Measurements from ENCODE around the gene CAGE1. TPM values are rescaled to one million over a fixed set of nuclear protein-coding genes. Genes with fewer than 3 reads are reported as not detected.

The CAGE1 gene
- total RNA-seq, 6 experiments from 2014 or later: 0.22 TPM; not detected in 5

DNA sequence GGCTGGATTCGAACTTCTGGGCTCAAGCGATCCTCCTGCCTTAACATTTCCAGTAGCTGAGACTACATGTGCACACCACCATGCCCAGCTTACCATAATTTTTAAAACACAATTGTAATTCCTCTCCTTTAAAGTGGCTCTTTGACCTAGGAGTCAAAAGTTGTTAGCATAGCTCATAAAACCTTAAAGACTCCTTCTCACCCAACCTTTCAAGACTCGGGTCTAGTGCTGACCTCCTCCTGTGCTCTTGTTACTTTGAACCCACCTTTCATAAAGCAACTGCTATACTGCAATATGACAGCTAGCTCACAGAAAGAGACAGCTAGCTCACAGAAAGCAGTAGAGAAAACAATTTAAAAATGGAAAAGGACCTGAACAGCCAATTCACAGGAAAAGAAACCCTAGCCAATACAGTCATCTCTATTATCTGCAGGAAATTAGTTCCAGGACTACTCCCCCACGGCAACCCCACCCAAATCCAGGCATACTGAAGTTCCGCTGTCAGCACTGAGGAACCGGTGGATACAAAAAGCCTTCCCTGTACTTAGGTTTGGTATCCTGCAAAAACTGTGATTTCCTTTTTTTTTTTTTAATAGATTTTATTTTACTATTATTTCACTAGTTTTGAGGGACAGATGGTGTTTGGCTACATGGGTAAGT lies 96.8 kb downstream of the CAGE1 start:
- DNase-seq: no peak
- H3K27me3 Mint-ChIP-seq (ENCODE audit: insufficient read depth): no peaks in the 10 kb centered on the region; the same call in 1 of the 2 replicates
- peaks cover 24% of the 10 kb centered on the region for H3K36me3 Mint-ChIP-seq (ENCODE audit: low read depth)
- no peak overlapping the region for H3K4me3 Mint-ChIP-seq
- TF ChIP-seq, protein P1, sequence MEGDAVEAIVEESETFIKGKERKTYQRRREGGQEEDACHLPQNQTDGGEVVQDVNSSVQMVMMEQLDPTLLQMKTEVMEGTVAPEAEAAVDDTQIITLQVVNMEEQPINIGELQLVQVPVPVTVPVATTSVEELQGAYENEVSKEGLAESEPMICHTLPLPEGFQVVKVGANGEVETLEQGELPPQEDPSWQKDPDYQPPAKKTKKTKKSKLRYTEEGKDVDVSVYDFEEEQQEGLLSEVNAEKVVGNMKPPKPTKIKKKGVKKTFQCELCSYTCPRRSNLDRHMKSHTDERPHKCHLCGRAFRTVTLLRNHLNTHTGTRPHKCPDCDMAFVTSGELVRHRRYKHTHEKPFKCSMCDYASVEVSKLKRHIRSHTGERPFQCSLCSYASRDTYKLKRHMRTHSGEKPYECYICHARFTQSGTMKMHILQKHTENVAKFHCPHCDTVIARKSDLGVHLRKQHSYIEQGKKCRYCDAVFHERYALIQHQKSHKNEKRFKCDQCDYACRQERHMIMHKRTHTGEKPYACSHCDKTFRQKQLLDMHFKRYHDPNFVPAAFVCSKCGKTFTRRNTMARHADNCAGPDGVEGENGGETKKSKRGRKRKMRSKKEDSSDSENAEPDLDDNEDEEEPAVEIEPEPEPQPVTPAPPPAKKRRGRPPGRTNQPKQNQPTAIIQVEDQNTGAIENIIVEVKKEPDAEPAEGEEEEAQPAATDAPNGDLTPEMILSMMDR (IDR thresholded peaks at IDR 0.05): no peak
- no peaks in the 10 kb centered on the region for H3K4me1 Mint-ChIP-seq (ENCODE audit: low read depth)
- no peaks in the 10 kb centered on the region for H3K9me3 Mint-ChIP-seq
- peak overlapping the region; percentile 5; the same call in 1 of the 2 replicates for H3K27ac Mint-ChIP-seq

DNA sequence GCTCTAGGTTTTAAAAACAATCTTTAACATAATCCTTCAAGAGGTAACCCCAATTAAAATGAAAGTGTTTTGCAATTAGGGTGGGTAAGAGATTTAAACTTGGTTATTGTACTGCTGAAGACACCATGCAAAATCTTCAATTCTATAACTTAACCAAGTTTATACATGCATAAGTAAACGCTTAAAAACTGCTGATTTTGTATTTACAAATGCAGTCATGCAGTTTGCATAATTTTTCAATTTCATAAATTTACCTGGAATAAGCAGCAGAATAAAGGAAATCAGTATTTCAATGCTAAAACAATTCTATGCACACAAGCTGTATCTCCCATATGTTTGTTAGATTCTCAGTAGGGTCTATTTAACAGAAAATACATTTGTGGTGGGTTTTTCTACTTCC lies 99.5 kb downstream of the CAGE1 start:
- Mint-ChIP-seq H3K27me3 (ENCODE audit: insufficient read depth) (no peaks in the 10 kb centered on the region; the same call in 1 of the 2 replicates), H3K27ac (no peak overlapping the region), H3K9me3 (no peaks in the 10 kb centered on the region), H3K4me1 (ENCODE audit: low read depth) (no peaks in the 10 kb centered on the region), H3K4me3 (no peak overlapping the region), H3K36me3 (ENCODE audit: low read depth) (peaks cover 34% of the 10 kb centered on the region)
- TF ChIP-seq, protein P1 (IDR thresholded peaks at IDR 0.05): no peak
- no peak for DNase-seq

DNA sequence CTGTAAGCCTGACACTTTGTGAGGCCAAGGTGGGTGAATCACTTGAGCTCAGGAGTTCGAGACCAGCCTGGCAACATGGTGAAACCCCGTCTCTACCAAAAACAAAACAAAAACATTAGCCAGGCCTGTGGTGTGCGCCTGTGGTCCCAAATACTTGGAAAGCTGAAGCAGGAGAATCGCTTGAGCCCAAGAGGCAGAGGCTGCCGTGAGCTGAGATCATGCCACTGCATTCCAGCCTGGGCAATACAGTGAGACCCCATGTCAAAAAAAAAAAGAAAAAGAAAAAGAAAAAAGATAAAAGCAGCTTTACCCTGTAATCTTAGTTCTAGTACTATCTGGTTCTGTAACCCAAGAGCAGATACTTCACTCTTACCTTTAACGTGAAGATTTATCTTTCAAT lies 104.1 kb downstream of the CAGE1 start:
- peaks cover 29% of the 10 kb centered on the region for H3K36me3 Mint-ChIP-seq (ENCODE audit: low read depth)
- no peaks in the 10 kb centered on the region for H3K9me3 Mint-ChIP-seq

DNA sequence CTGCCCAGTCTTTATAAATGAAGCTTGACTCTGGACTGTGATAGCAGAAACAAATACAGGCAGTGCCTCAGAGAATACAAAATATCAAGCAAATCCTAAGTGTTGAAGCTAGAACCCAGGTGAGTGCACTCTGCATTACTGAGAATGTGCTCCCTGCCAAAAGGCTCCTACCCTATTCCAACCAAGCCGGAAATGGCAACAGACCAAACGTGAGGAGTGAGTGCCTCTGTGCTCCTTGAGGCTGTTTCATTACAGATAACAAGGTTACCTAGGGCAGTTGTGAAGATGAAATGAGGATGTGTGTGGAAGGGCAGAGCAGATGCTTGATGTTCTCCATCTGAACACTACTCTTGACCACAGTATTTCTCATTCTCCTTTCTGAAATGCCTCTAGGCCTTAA lies 105.9 kb downstream of the CAGE1 start:
- no peak overlapping the region for H3K4me3 Mint-ChIP-seq

More for the DNA sequence above, 104.1 kb downstream of the CAGE1 start:
- Mint-ChIP-seq H3K27me3 (ENCODE audit: insufficient read depth) (peaks cover 1% of the 10 kb centered on the region; the same call in 1 of the 2 replicates), H3K27ac (no peak overlapping the region), H3K4me1 (ENCODE audit: low read depth) (no peaks in the 10 kb centered on the region), H3K4me3 (no peak overlapping the region)
- TF ChIP-seq, protein P1 (IDR thresholded peaks at IDR 0.05): no peak
- DNase-seq: no peak

DNA sequence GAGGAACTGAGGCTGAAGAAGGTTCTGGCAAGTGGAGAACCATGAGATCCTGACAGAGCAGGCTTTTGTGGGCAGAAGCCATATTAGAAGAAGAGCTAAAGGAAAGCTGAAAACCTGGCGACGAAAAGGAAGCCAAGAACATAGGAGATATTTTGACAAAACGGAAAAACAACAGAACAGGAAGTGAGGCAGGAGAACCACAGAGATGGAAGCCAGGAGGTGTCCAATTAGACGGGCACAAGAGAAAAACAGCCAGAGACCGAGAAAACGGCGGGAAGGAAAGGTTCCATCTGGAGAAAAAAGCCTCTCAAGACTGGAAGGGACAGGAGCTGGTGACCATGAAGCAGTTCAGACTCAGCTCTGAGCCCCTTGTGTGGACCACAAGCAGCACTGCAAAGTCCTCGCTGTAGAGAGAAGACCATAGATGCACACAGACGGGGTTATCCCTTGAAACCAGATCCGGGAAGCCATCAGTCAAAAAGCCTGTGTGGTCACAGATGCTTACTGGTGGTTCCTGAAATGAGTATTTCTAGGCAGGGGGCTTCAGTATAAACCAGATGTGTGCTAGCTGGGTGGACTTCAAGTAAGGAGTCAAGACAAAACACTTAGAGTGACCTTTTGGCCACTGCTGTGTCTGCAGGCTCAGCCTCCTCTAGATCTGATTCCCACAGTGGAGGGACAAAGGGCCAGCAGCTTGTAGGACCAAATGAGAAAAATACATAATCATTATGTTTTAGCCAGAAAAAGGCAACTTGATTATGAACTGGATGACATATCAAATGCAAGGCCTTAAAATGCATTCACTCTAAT lies 107.2 kb downstream of the CAGE1 start:
- Mint-ChIP-seq H3K4me3 (no peak overlapping the region), H3K27me3 (ENCODE audit: insufficient read depth) (peaks cover 1% of the 10 kb centered on the region; the same call in 1 of the 2 replicates), H3K9me3 (no peaks in the 10 kb centered on the region), H3K36me3 (ENCODE audit: low read depth) (peaks cover 20% of the 10 kb centered on the region), H3K4me1 (ENCODE audit: low read depth) (no peaks in the 10 kb centered on the region), H3K27ac (no peak overlapping the region)
- TF ChIP-seq, protein P1 (IDR thresholded peaks at IDR 0.05): no peak
- no peak for DNase-seq

More for the DNA sequence above, 105.9 kb downstream of the CAGE1 start:
- Mint-ChIP-seq H3K27me3 (ENCODE audit: insufficient read depth) (peaks cover 1% of the 10 kb centered on the region; the same call in 1 of the 2 replicates), H3K27ac (no peak overlapping the region), H3K4me1 (ENCODE audit: low read depth) (no peaks in the 10 kb centered on the region), H3K9me3 (no peaks in the 10 kb centered on the region), H3K36me3 (ENCODE audit: low read depth) (peaks cover 22% of the 10 kb centered on the region)
- TF ChIP-seq, protein P1 (IDR thresholded peaks at IDR 0.05): no peak
- no peak for DNase-seq

Other genes starting within 250 kb of the CAGE1 start
- 100 to 1,000 TPM; 279 to 334 (median 307) TPM for gene SSR1, start 76.5 kb downstream of the CAGE1 start, total RNA-seq (2021; fragmentation: NEBNext Ultra II Directional; extraction: Animal tissue kit (Norgen Biotek cat#: 25700))
- gene RIOK1, start 66 bp upstream of the CAGE1 start, total RNA-seq (2021; fragmentation: NEBNext Ultra II Directional; extraction: Animal tissue kit (Norgen Biotek cat#: 25700)): 10 to 100 TPM; 16.6 to 19.5 (median 17.8) TPM
- 10 to 100 TPM; 33.8 to 65.4 (median 37.0) TPM for gene DSP, start 151.9 kb upstream of the CAGE1 start, total RNA-seq (2021; fragmentation: NEBNext Ultra II Directional; extraction: Animal tissue kit (Norgen Biotek cat#: 25700))
- 10 to 100 TPM in 5 of 6 experiments, 1 to 10 TPM in 1; 9.7 to 12.9 (median 11.9) TPM for gene SNRNP48, start 200.5 kb upstream of the CAGE1 start, total RNA-seq (2021; fragmentation: NEBNext Ultra II Directional; extraction: Animal tissue kit (Norgen Biotek cat#: 25700))

Data from HFFc6 (cell line).